WI38 (cell line): ENCODE measurements around the gene IPMK.
"Not testable (repeated sequence)": the region's sequence is repeated elsewhere in the genome, so short reads cannot be mapped to it uniquely, and the experiment has no call there.

ENCODE experiments used
- H3K4me3 ChIP-seq: 2 replicates; pipeline ENCODE4 v1.5.1; 2011; ENCODE audit warnings: low read depth, mild to moderate bottlenecking, control low read depth, low read length
- CTCF ChIP-seq: IDR thresholded peaks from 2 replicates; pipeline ENCODE4 v1.5.1; 2012; ENCODE audit warnings: low read depth, mild to moderate bottlenecking, control low read depth, low read length

IPMK gene

GRCh38 chr10:58173391-58173790 lies 94.3 kb downstream of the IPMK start:
- H3K4me3 ChIP-seq, result no peak overlapping the region
- TF ChIP-seq CTCF, result no peak

- no peak overlapping the region for H3K4me3 ChIP-seq
- TF ChIP-seq CTCF, result no peak
These were observed 96.5 kb downstream of the IPMK start for GRCh38 chr10:58171146-58171545.

- TF ChIP-seq CTCF, result no peak
- no peak overlapping the region for H3K4me3 ChIP-seq
These were observed 103.2 kb downstream of the IPMK start for GRCh38 chr10:58164517-58164916.

- H3K4me3 ChIP-seq, result no peak overlapping the region
- TF ChIP-seq CTCF, result no peak
These were observed 108.9 kb downstream of the IPMK start for GRCh38 chr10:58158806-58159205.

GRCh38 chr10:58157076-58157766 lies 110.5 kb downstream of the IPMK start:
- H3K4me3 ChIP-seq, result no peak overlapping the region
- no peak for TF ChIP-seq CTCF

GRCh38 chr10:58155941-58156340 lies 111.8 kb downstream of the IPMK start:
- not testable (repeated sequence) for H3K4me3 ChIP-seq

- no peak overlapping the region for H3K4me3 ChIP-seq
- no peak for TF ChIP-seq CTCF
These were observed 113.9 kb downstream of the IPMK start for GRCh38 chr10:58153751-58154150.

- H3K4me3 ChIP-seq, result no peak overlapping the region
- TF ChIP-seq CTCF, result peak; percentile 49
These were observed 114.9 kb downstream of the IPMK start for GRCh38 chr10:58152673-58153263.
